Stimulated activated CD4-positive, alpha-beta T cell treated with anti-CD3 and anti-CD28 coated beads, Interleukin-1b, Interleukin-23, amount 100 ng/mL, for 48 hours (primary cell): Measurements from ENCODE around the gene RCOR1.
"Not testable (repeated sequence)": the region's sequence is repeated elsewhere in the genome, so short reads cannot be mapped to it uniquely, and the experiment has no call there.

Experiments
- DNase-seq: peaks from one replicate; pipeline ENCODE4 v3.0.0-alpha.2; 2020

The RCOR1 gene

GRCh38 chr14:102571478-102572042, 20.9 kb upstream of the RCOR1 start:
- no peak for DNase-seq

- DNase-seq = not testable (repeated sequence)
Measured at GRCh38 chr14:102573161-102573560, 19.3 kb upstream of the RCOR1 start.

GRCh38 chr14:102573591-102574046, 18.8 kb upstream of the RCOR1 start:
- DNase-seq = no peak

GRCh38 chr14:102574281-102575159, 17.9 kb upstream of the RCOR1 start:
- no peak for DNase-seq

- DNase-seq = no peak
Measured at GRCh38 chr14:102575160-102575845, 17.1 kb upstream of the RCOR1 start.

GRCh38 chr14:102575846-102576428, 16.5 kb upstream of the RCOR1 start:
- DNase-seq = not testable (repeated sequence)

GRCh38 chr14:102578821-102579220, 13.6 kb upstream of the RCOR1 start:
- DNase-seq = no peak

GRCh38 chr14:102579696-102580549, 12.5 kb upstream of the RCOR1 start:
- DNase-seq = no peak

- no peak for DNase-seq
Measured at GRCh38 chr14:102580550-102581110, 11.8 kb upstream of the RCOR1 start.

GRCh38 chr14:102581193-102581592, 11.3 kb upstream of the RCOR1 start:
- no peak for DNase-seq

GRCh38 chr14:102583726-102584125, 8.7 kb upstream of the RCOR1 start:
- DNase-seq = no peak

GRCh38 chr14:102584871-102585869, 7.3 kb upstream of the RCOR1 start:
- DNase-seq = no peak

- DNase-seq = no peak
Measured at GRCh38 chr14:102586420-102587104, 5.9 kb upstream of the RCOR1 start.

GRCh38 chr14:102588821-102589220, 3.6 kb upstream of the RCOR1 start:
- no peak for DNase-seq

GRCh38 chr14:102589761-102590290, 2.6 kb upstream of the RCOR1 start:
- DNase-seq = no peak

- DNase-seq = no peak
Measured at GRCh38 chr14:102590667-102591099, 1.8 kb upstream of the RCOR1 start.

GRCh38 chr14:102591372-102591943, 991 bp upstream of the RCOR1 start:
- DNase-seq = peak; percentile 4

GRCh38 chr14:102592763-102593060, 263 bp downstream of the RCOR1 start:
- peak; percentile 5 for DNase-seq

GRCh38 chr14:102593061-102593824, 794 bp downstream of the RCOR1 start:
- peak; percentile 54 for DNase-seq
